Measurements from ENCODE around the gene TBC1D2B.

- TF ChIP-seq POLR2A (IDR thresholded peaks at IDR 0.05) (no peak), CTCF (IDR thresholded peaks at IDR 0.05) (no peak)
Measured at GRCh38 chr15:78061963-78062427, 15.5 kb downstream of the TBC1D2B start.

Measured in heart left ventricle (tissue), 13 donors.